ENCODE measurements around the gene PODN. TPM values are rescaled to one million over a fixed set of nuclear protein-coding genes. Genes with fewer than 3 reads are reported as not detected.

PODN gene
- total RNA-seq, 2 donors from 2014 or later: 44.1 to 47.2 TPM

DNA sequence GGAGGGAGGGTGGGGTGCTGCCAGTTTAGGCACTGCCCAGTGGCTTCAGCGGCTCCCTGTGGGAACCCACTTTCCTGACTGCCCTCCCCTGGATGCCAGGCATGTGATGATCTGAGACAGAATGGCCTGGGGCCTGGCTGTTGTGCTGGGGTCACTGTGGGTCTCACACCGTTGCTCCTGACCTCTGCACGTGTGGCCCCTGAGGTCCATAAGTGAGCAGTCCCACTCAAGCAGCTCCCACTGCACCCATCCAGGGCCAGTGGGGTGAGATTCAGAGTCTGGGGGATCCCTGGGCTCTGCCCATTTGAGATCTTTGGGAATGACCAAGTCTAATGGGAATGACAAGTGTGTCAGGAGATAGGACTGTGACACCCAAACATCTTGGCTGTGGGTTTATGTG is 18.0 kb downstream of the PODN start:
- no peak overlapping the region for H3K4me3 ChIP-seq
- no peaks in the 10 kb centered on the region for H3K4me1 ChIP-seq
- no peaks in the 10 kb centered on the region for H3K27me3 ChIP-seq
- no peak for DNase-seq (ENCODE audit: low spot score)
- no peak overlapping the region for H3K27ac ChIP-seq
- H3K36me3 ChIP-seq: peaks cover 21% of the 10 kb centered on the region
- H3K9me3 ChIP-seq: no peaks in the 10 kb centered on the region
- TF ChIP-seq, protein P1, sequence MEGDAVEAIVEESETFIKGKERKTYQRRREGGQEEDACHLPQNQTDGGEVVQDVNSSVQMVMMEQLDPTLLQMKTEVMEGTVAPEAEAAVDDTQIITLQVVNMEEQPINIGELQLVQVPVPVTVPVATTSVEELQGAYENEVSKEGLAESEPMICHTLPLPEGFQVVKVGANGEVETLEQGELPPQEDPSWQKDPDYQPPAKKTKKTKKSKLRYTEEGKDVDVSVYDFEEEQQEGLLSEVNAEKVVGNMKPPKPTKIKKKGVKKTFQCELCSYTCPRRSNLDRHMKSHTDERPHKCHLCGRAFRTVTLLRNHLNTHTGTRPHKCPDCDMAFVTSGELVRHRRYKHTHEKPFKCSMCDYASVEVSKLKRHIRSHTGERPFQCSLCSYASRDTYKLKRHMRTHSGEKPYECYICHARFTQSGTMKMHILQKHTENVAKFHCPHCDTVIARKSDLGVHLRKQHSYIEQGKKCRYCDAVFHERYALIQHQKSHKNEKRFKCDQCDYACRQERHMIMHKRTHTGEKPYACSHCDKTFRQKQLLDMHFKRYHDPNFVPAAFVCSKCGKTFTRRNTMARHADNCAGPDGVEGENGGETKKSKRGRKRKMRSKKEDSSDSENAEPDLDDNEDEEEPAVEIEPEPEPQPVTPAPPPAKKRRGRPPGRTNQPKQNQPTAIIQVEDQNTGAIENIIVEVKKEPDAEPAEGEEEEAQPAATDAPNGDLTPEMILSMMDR (IDR thresholded peaks at IDR 0.05): no peak

DNA sequence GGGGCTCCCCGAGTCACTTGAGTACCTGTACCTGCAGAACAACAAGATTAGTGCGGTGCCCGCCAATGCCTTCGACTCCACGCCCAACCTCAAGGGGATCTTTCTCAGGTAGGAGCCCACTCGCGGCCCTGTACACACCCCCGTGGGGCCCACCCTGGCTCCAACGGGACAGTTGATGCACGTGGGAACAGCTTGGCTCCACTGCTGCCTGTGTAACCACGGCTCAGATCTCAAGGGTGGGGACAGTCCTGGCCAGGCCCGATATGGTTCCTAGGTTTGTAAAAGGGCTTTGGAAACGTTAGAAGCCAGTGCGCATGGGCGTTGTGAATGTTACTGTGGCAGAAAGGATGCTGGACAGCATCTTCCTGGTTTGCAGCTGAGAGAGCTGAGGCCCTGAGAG is 18.8 kb downstream of the PODN start:
- Histone ChIP-seq H3K9me3 (no peaks in the 10 kb centered on the region), H3K4me3 (no peak overlapping the region), H3K27ac (no peak overlapping the region), H3K27me3 (no peaks in the 10 kb centered on the region), H3K4me1 (no peaks in the 10 kb centered on the region), H3K36me3 (peaks cover 21% of the 10 kb centered on the region)
- no peak for DNase-seq (ENCODE audit: low spot score)
- TF ChIP-seq, protein P1 (IDR thresholded peaks at IDR 0.05): no peak

DNA sequence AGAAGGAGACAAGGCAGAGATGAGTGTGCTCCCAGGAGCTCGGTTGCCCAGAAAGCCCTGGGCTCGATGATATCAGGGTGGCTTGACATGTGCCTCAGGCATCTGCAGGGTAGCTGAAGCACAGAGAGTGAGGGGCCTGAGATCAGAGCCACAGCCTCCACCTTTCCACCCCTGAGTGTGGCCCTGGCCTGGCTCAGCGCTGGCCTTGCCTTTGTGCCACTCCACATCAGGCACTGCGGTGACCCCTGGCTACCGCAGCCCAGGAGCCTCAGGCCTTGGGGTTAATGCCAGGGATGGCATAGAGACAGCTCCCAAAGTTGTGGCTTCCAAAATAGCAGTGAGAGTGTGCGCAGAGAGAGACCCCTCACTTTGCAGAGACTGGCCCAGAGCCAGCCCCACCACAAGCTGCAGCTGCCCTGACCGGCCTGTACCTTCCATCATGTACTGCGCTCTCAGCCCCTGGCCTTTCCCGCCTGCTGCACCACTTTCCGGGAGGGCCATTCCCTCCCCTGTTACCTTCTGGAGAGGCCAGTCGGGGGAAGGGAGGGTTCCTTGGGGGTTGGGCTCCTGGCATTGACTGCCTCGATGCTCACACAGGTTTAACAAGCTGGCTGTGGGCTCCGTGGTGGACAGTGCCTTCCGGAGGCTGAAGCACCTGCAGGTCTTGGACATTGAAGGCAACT is 19.5 kb downstream of the PODN start:
- no peak for DNase-seq (ENCODE audit: low spot score)
- Histone ChIP-seq H3K27ac (no peak overlapping the region), H3K9me3 (no peaks in the 10 kb centered on the region), H3K4me1 (no peaks in the 10 kb centered on the region), H3K27me3 (no peaks in the 10 kb centered on the region), H3K4me3 (no peak overlapping the region), H3K36me3 (peaks cover 21% of the 10 kb centered on the region)
- TF ChIP-seq, protein P1 (IDR thresholded peaks at IDR 0.05): no peak

DNA sequence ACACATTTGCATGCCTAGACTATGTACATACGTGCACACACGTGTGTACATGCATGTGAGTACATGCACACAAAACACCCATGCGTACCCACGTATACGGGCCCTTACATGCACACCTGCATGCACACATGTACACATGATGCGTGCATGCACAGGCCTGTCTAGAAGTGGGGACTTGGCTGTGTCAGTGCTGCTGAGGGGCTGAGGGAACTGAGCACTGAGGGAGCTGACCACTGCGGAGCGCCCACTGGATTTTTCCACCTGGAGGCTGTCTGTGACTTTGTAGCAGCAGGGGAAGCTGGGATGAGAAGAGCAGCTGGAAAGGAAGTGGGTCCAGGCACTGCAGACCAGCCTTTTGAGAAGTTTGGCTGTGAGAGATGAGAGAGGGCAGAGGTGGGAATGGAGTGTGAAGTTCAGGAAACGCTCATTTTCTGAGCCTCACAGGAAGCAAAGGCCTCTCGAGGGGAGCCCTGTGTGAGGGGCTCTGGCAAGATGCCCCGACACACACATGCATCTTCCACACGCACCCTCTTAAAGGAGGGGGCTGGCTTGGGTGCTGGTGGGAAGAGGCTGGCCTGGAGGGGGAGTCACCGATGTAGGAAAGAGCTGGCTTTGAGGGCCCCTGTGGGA is 20.9 kb downstream of the PODN start:
- no peak for DNase-seq (ENCODE audit: low spot score)
- H3K36me3 ChIP-seq: peaks cover 21% of the 10 kb centered on the region
- H3K27me3 ChIP-seq: no peaks in the 10 kb centered on the region
- TF ChIP-seq, protein P1 (IDR thresholded peaks at IDR 0.05): no peak
- H3K27ac ChIP-seq: no peak overlapping the region
- H3K4me3 ChIP-seq: no peak overlapping the region
- no peaks in the 10 kb centered on the region for H3K4me1 ChIP-seq
- H3K9me3 ChIP-seq: no peaks in the 10 kb centered on the region

DNA sequence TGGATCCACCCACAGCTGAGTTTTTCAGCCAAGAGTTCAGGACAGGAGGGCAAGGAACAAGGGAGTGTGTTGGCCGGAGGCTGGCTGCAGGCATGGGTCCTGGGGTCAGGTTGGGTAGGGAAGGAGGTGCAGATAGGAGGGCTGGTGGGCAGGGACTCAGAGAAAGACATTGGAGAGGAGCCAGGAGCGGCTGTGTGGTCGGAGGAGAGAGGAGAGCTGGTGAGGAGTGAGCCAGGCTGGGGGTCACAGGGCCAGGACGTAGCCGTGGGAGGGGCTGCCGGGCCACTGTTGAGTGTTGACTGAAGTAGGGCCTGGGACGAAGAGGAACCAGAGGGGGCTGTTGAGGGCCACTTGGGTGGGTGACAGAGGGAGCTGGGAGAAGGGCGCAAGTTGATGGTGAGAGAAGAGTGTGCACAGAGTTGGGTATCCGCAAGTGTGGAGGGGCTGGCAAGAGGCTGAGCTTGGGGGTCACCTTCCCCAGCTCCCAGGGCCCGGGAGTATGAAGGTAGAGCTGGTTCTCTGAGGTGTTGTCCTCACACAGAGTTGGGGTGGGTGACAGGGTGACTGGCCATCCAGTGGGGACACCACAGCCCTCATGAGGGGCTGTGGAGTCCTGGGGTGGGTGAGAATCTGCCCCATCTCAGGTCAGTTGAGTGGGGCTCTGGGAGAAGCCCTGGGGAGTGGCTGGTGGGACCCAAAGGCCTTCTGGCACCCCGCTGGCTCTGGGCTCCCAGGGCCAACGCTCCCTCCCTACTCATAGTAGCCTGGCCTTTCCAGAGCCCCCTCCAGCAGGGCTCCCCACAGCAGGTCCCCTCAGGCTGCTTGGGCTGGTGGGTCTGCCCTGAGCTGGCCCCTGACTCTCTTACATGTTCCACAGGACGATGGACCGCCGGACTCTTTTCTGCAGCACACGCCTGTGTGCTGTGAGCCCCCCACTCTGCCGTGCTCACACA is 21.9 kb downstream of the PODN start:
- H3K4me1 ChIP-seq: no peaks in the 10 kb centered on the region
- TF ChIP-seq, protein P1 (IDR thresholded peaks at IDR 0.05): no peak

More for the DNA sequence above, 21.9 kb downstream of the PODN start:
- DNase-seq (ENCODE audit: low spot score): no peak
- Histone ChIP-seq H3K36me3 (peaks cover 21% of the 10 kb centered on the region), H3K4me3 (no peak overlapping the region), H3K27me3 (no peaks in the 10 kb centered on the region), H3K27ac (no peak overlapping the region), H3K9me3 (no peaks in the 10 kb centered on the region)
